Measurements from ENCODE around the gene ATAD3A. TPM values are rescaled to one million over a fixed set of nuclear protein-coding genes. Genes with fewer than 3 reads are reported as not detected.
"Not testable (repeated sequence)": the region's sequence is repeated elsewhere in the genome, so short reads cannot be mapped to it uniquely, and the experiment has no call there.

ATAD3A gene
- total and polyA plus RNA-seq, 9 of the 15 experiments (the other 6 are each of a cell fraction or from before 2014, with no cell fraction given): 0.10 to 173 (median 36.7) TPM

- BruUV-seq (replicated peaks); H3K27me3 ChIP-seq (ENCODE audit: control insufficient read depth in 2 of 2, insufficient read depth in 2 of 2, low read length in 2 of 2); H3K4me2 ChIP-seq (ENCODE audit: insufficient read depth, low read length); FAIRE-seq; ATAC-seq; POLR2A ChIA-PET; H2AFZ ChIP-seq (ENCODE audit: low read depth, low read length); H4K20me1 ChIP-seq (replicated peaks; ENCODE audit: control insufficient read depth, insufficient read depth, low read length); H3K9ac ChIP-seq (ENCODE audit: insufficient read depth in 1 of 2, low read depth in 2 of 2, low read length in 2 of 2); in situ Hi-C loops (cut with MboI); H3K27ac ChIP-seq (ENCODE audit: extremely low read depth, low read depth, low read length); H3K4me3 ChIP-seq; CTCF ChIA-PET (ENCODE audit: low intra/inter-chr PET ratio); H3K9me3 ChIP-seq (replicated peaks; ENCODE audit: control insufficient read depth, insufficient read depth, low read depth, low read length); H3K9me1 ChIP-seq (ENCODE audit: control insufficient read depth, insufficient read depth, low read length): not testable (repeated sequence)
- H3K4me1 ChIP-seq (replicated peaks in 1 of 2; ENCODE audit: control insufficient read depth in 2 of 2, insufficient read depth in 2 of 2, low read length in 2 of 2): peaks cover 0 to 17% of the 10 kb centered on the region in 2 experiments; a peak in 2 of 5 replicates
- intact Hi-C loops (cut with micrococcal nuclease): loop anchor here (10.0 kb wide), 1 partner anchor 122 kb away; the partner anchor contains the start of gene CCNL2
- H3K79me2 ChIP-seq (ENCODE audit: control insufficient read depth, insufficient read depth, low read length): peaks cover 33% of the 10 kb centered on the region
- peak in 1 of 4 experiments; percentile 8 for DNase-seq (ENCODE audit: extremely low read depth in 1 of 4, low spot score in 3 of 4)
- 98% methylated on average over 14 of the region's 14 CpGs for WGBS (ENCODE audit: insufficient coverage, low coverage, missing lambda C conversion rate)
- peaks cover 65% of the 10 kb centered on the region for H3K36me3 ChIP-seq (ENCODE audit: control insufficient read depth, insufficient read depth, low read length)
Measured at GRCh38 chr1:1516923-1517322, 5.0 kb downstream of the ATAD3A start.

- Histone ChIP-seq H3K36me3 (ENCODE audit: control insufficient read depth, insufficient read depth, low read length) (peaks cover 75% of the 10 kb centered on the region), H3K9me3 (replicated peaks; ENCODE audit: control insufficient read depth, insufficient read depth, low read depth, low read length) (no peaks in the 10 kb centered on the region), H3K4me1 (replicated peaks in 1 of 2; ENCODE audit: control insufficient read depth in 2 of 2, insufficient read depth in 2 of 2, low read length in 2 of 2) (peaks cover 0 to 17% of the 10 kb centered on the region in 2 experiments; a peak in 2 of 5 replicates), H3K4me3 (no peak overlapping the region), H3K9me1 (ENCODE audit: control insufficient read depth, insufficient read depth, low read length) (no peaks in the 10 kb centered on the region), H3K79me2 (ENCODE audit: control insufficient read depth, insufficient read depth, low read length) (peaks cover 23% of the 10 kb centered on the region), H3K27me3 (ENCODE audit: control insufficient read depth in 2 of 2, insufficient read depth in 2 of 2, low read length in 2 of 2) (no peaks in the 10 kb centered on the region), H3K9ac (ENCODE audit: insufficient read depth in 1 of 2, low read depth in 2 of 2, low read length in 2 of 2) (no peak overlapping the region; a peak in 1 of 4 replicates), H4K20me1 (replicated peaks; ENCODE audit: control insufficient read depth, insufficient read depth, low read length) (no peaks in the 10 kb centered on the region), H3K27ac (ENCODE audit: extremely low read depth, low read depth, low read length) (no peak overlapping the region), H3K4me2 (ENCODE audit: insufficient read depth, low read length) (no peak overlapping the region), H2AFZ (ENCODE audit: low read depth, low read length) (no peak overlapping the region)
- no peak for FAIRE-seq
- DNase-seq (ENCODE audit: extremely low read depth in 1 of 4, low spot score in 3 of 4): peak in 2 of 4 experiments; percentile 6 to 14
- no peak for ATAC-seq
- POLR2A ChIA-PET: no interaction called here
- TF ChIP-seq POLR2A (conservative IDR thresholded peaks at IDR 0.05) (peak; percentile 49; the same call in 1 of the 2 replicates), ZNF239 (CRISPR knock-in tag; IDR thresholded peaks at IDR 0.05) (no peak), ZBED1 (IDR thresholded peaks at IDR 0.05) (no peak), POLR2G (IDR thresholded peaks at IDR 0.05; ENCODE audit: low read depth, low read length) (peak; percentile 36; the same call in 1 of the 2 replicates), HNRNPL (IDR thresholded peaks at IDR 0.05; ENCODE audit: low read depth, low read length) (peak; percentile 83), EGR1 (conservative IDR thresholded peaks at IDR 0.05) (0 out of 2 replicates have a peak, but pooled peaks have one; percentile 4)
- TF ChIP-seq, protein P1, sequence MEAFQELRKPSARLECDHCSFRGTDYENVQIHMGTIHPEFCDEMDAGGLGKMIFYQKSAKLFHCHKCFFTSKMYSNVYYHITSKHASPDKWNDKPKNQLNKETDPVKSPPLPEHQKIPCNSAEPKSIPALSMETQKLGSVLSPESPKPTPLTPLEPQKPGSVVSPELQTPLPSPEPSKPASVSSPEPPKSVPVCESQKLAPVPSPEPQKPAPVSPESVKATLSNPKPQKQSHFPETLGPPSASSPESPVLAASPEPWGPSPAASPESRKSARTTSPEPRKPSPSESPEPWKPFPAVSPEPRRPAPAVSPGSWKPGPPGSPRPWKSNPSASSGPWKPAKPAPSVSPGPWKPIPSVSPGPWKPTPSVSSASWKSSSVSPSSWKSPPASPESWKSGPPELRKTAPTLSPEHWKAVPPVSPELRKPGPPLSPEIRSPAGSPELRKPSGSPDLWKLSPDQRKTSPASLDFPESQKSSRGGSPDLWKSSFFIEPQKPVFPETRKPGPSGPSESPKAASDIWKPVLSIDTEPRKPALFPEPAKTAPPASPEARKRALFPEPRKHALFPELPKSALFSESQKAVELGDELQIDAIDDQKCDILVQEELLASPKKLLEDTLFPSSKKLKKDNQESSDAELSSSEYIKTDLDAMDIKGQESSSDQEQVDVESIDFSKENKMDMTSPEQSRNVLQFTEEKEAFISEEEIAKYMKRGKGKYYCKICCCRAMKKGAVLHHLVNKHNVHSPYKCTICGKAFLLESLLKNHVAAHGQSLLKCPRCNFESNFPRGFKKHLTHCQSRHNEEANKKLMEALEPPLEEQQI (IDR thresholded peaks at IDR 0.05): no peak
- CTCF ChIA-PET (ENCODE audit: low intra/inter-chr PET ratio): no interaction called here
- no TSS peak for BruUV-seq (replicated peaks)
- in situ Hi-C loops (cut with MboI) (no loop called here), intact Hi-C loops (cut with micrococcal nuclease) (loop anchor here (10.0 kb wide), 1 partner anchor 123 kb away; the partner anchor contains the start of gene CCNL2)
- 98% methylated on average over 18 of the region's 28 CpGs for WGBS (ENCODE audit: insufficient coverage, low coverage, missing lambda C conversion rate)
Measured at GRCh38 chr1:1517973-1518620, 6.1 kb downstream of the ATAD3A start.

GRCh38 chr1:1518621-1519007, 6.7 kb downstream of the ATAD3A start:
- peaks cover 80% of the 10 kb centered on the region for H3K36me3 ChIP-seq (ENCODE audit: control insufficient read depth, insufficient read depth, low read length)
- H3K4me2 ChIP-seq (ENCODE audit: insufficient read depth, low read length); H3K27ac ChIP-seq (ENCODE audit: extremely low read depth, low read depth, low read length); in situ Hi-C loops (cut with MboI); H3K9me1 ChIP-seq (ENCODE audit: control insufficient read depth, insufficient read depth, low read length); POLR2A ChIA-PET; H4K20me1 ChIP-seq (replicated peaks; ENCODE audit: control insufficient read depth, insufficient read depth, low read length); CTCF ChIA-PET (ENCODE audit: low intra/inter-chr PET ratio); BruUV-seq (replicated peaks); H3K27me3 ChIP-seq (ENCODE audit: control insufficient read depth in 2 of 2, insufficient read depth in 2 of 2, low read length in 2 of 2); H2AFZ ChIP-seq (ENCODE audit: low read depth, low read length); H3K9me3 ChIP-seq (replicated peaks; ENCODE audit: control insufficient read depth, insufficient read depth, low read depth, low read length); FAIRE-seq; ATAC-seq; H3K9ac ChIP-seq (ENCODE audit: insufficient read depth in 1 of 2, low read depth in 2 of 2, low read length in 2 of 2); H3K4me3 ChIP-seq: not testable (repeated sequence)
- peaks cover 20% of the 10 kb centered on the region for H3K79me2 ChIP-seq (ENCODE audit: control insufficient read depth, insufficient read depth, low read length)
- WGBS (ENCODE audit: insufficient coverage, low coverage, missing lambda C conversion rate): 93% methylated on average over 11 of the region's 19 CpGs
- peak in 2 of 4 experiments; percentile 10 to 17 for DNase-seq (ENCODE audit: extremely low read depth in 1 of 4, low spot score in 3 of 4)
- intact Hi-C loops (cut with micrococcal nuclease): loop anchor here (10.0 kb wide), 1 partner anchor 124 kb away; the partner anchor contains the start of gene CCNL2
- H3K4me1 ChIP-seq (replicated peaks in 1 of 2; ENCODE audit: control insufficient read depth in 2 of 2, insufficient read depth in 2 of 2, low read length in 2 of 2): peaks cover 0 to 13% of the 10 kb centered on the region in 2 experiments; a peak in 2 of 5 replicates

Data from K562 (cell line).